MCF 10A (cell line): ENCODE results near the gene OAS3. TPM values are rescaled to one million over a fixed set of nuclear protein-coding genes. Genes with fewer than 3 reads are reported as not detected.

Source experiments
- BruUV-seq: library from RNA; stranded (reverse); fragments of 400-500 nt; replicated peaks from 2 replicates; lab custom pipeline; 2021; lab: Mats Ljungman, UMichigan
- CTCF ChIA-PET: fragments of 300-600 bp; sonication (Branson Sonifier 250); formaldehyde crosslinking; extraction: SDS; loops from one replicate; lab custom pipeline; 2021; ENCODE audit warnings: antibody characterized with exemption, inconsistent platforms; lab: Yijun Ruan, JAX
- POLR2A ChIA-PET: fragments of 300-600, 350-650 bp; sonication (Branson Sonifier 250); formaldehyde crosslinking; extraction: SDS; loops from one replicate; lab custom pipeline; 2020; ENCODE audit warnings: antibody characterized with exemption, inconsistent platforms; lab: Yijun Ruan, JAX
- DNase-seq: peaks from one replicate; pipeline ENCODE4 v3.0.0-alpha.2; 2018; ENCODE audit not compliant: unreplicated experiment
- H3K27ac Mint-ChIP-seq: one replicate; pipeline ENCODE4 v1.8.0; 2022; ENCODE audit warnings: mild to moderate bottlenecking, low read depth, mixed read lengths; ENCODE audit not compliant: unreplicated experiment
- H3K27me3 Mint-ChIP-seq: one replicate; pipeline ENCODE4 v1.8.0; 2022; ENCODE audit warnings: mixed read lengths; ENCODE audit not compliant: insufficient read depth, unreplicated experiment
- H3K36me3 Mint-ChIP-seq: one replicate; pipeline ENCODE4 v1.8.0; 2022; ENCODE audit warnings: mild to moderate bottlenecking, moderate library complexity, mixed read lengths; ENCODE audit not compliant: insufficient read depth, unreplicated experiment
- H3K4me1 Mint-ChIP-seq: one replicate; pipeline ENCODE4 v1.8.0; 2022; ENCODE audit warnings: mixed read lengths; ENCODE audit not compliant: insufficient read depth, unreplicated experiment
- H3K4me3 Mint-ChIP-seq: one replicate; pipeline ENCODE4 v1.8.0; 2022; ENCODE audit warnings: mild to moderate bottlenecking, moderate library complexity, mixed read lengths; ENCODE audit not compliant: unreplicated experiment
- H3K9me3 Mint-ChIP-seq: one replicate; pipeline ENCODE4 v1.8.0; 2022; ENCODE audit warnings: mixed read lengths; ENCODE audit not compliant: unreplicated experiment
- CTCF ChIP-seq: fragments of 200-600 bp; IDR thresholded peaks from one replicate; pipeline ENCODE4 v1.8.0; 2022; ENCODE audit warnings: antibody characterized with exemption, mild to moderate bottlenecking; ENCODE audit not compliant: unreplicated experiment
- intact Hi-C: fragments of 100-400 bp; cut with micrococcal nuclease; formaldehyde crosslinking; loops from 2 replicates; pipeline ENCODE4 v1.14.1; 2022
- total RNA-seq: library from RNA; stranded (reverse); gene quantifications from 2 replicates; pipeline ENCODE4 v1.2.3, GENCODE V29; 2022

Gene OAS3
- total RNA-seq, 1 experiment from 2014 or later: 6.5 TPM

GRCh38 chr12:112962561-112962960 lies 24.3 kb downstream of the OAS3 start:
- H3K4me3 Mint-ChIP-seq: no peak overlapping the region
- H3K4me1 Mint-ChIP-seq: no peaks in the 10 kb centered on the region
- DNase-seq: no peak
- peaks cover 15% of the 10 kb centered on the region for H3K9me3 Mint-ChIP-seq
- ChIA-PET CTCF (interaction anchor here (0.9 to 1.9 kb wide), 3 partner anchors 30 to 86 kb away, joined by 3 to 6 read pairs (median 4); no protein-coding TSS in a partner anchor), POLR2A (no interaction called here)
- BruUV-seq: no TSS peak
- no peak overlapping the region for H3K27ac Mint-ChIP-seq
- TF ChIP-seq CTCF: no peak
- H3K27me3 Mint-ChIP-seq: no peaks in the 10 kb centered on the region
- intact Hi-C loops: no loop called here
- H3K36me3 Mint-ChIP-seq: peaks cover 9% of the 10 kb centered on the region

GRCh38 chr12:112963227-112963861 lies 25.1 kb downstream of the OAS3 start:
- ChIA-PET CTCF (interaction anchor here (1.9 kb wide), 1 partner anchor 30 kb away, joined by 6 read pairs; no protein-coding TSS in a partner anchor), POLR2A (no interaction called here)
- Mint-ChIP-seq H3K4me3 (no peak overlapping the region), H3K4me1 (no peaks in the 10 kb centered on the region), H3K27ac (no peak overlapping the region), H3K27me3 (no peaks in the 10 kb centered on the region), H3K36me3 (peaks cover 9% of the 10 kb centered on the region), H3K9me3 (peaks cover 8% of the 10 kb centered on the region)
- no peak for DNase-seq
- no TSS peak for BruUV-seq
- intact Hi-C loops: no loop called here
- no peak for TF ChIP-seq CTCF

- CTCF ChIA-PET: interaction anchor here (1.0 to 1.9 kb wide), 2 partner anchors 29 kb away, joined by 4 to 6 read pairs; no protein-coding TSS in a partner anchor
Measured at GRCh38 chr12:112964067-112964670, 25.9 kb downstream of the OAS3 start.

More at GRCh38 chr12:112964067-112964670, 25.9 kb downstream of the OAS3 start:
- Mint-ChIP-seq H3K27me3 (no peaks in the 10 kb centered on the region), H3K4me1 (no peaks in the 10 kb centered on the region), H3K4me3 (no peak overlapping the region), H3K9me3 (peaks cover 7% of the 10 kb centered on the region), H3K36me3 (peaks cover 9% of the 10 kb centered on the region), H3K27ac (no peak overlapping the region)
- no peak for DNase-seq
- TF ChIP-seq CTCF: no peak
- no TSS peak for BruUV-seq
- intact Hi-C loops: no loop called here
- POLR2A ChIA-PET: interaction anchor here (0.9 kb wide), 1 partner anchor 77 kb away, joined by 3 read pairs; no protein-coding TSS in a partner anchor
